ENCODE data around the gene MAMSTR. TPM values are rescaled to one million over a fixed set of nuclear protein-coding genes. Genes with fewer than 3 reads are reported as not detected.
A peak's percentile ranks its signal among the peaks of the same experiment; 100 is the strongest.

Gene MAMSTR
- total and polyA plus RNA-seq, 9 of the 15 experiments (the other 6 are each of a cell fraction or from before 2014, with no cell fraction given): 0.08 to 1.00 (median 0.40) TPM; not detected in 1

GRCh38 chr19:48741129-48741999 is 21.8 kb upstream of the MAMSTR start:
- DNase-seq (ENCODE audit: extremely low read depth in 1 of 4, low spot score in 3 of 4) (peak; percentile 89 to 96 (median 93)), ATAC-seq (peak; percentile 73), FAIRE-seq (peak; percentile 97)
- ChIA-PET POLR2A (interaction anchor here (0.6 to 0.7 kb wide), 5 partner anchors 43 to 140 kb away, joined by 3 to 4 read pairs (median 3); partner anchors contain the start of gene CA11), CTCF (ENCODE audit: low intra/inter-chr PET ratio) (interaction anchor here (0.6 kb wide), 2 partner anchors 103 to 196 kb away, joined by 3 read pairs; no protein-coding TSS in a partner anchor)
- Histone ChIP-seq H3K4me1 (replicated peaks in 1 of 2; ENCODE audit: control insufficient read depth in 2 of 2, insufficient read depth in 2 of 2, low read length in 2 of 2) (peaks cover 47 to 53% of the 10 kb centered on the region in 2 experiments), H3K9me3 (replicated peaks; ENCODE audit: control insufficient read depth, insufficient read depth, low read depth, low read length) (no peaks in the 10 kb centered on the region), H3K36me3 (ENCODE audit: control insufficient read depth, insufficient read depth, low read length) (no peaks in the 10 kb centered on the region), H3K27ac (ENCODE audit: extremely low read depth, low read depth, low read length) (peak overlapping the region; percentile 82), H3K9me1 (ENCODE audit: control insufficient read depth, insufficient read depth, low read length) (peaks cover 3% of the 10 kb centered on the region), H3K27me3 (ENCODE audit: control insufficient read depth in 2 of 2, insufficient read depth in 2 of 2, low read length in 2 of 2) (no peaks in the 10 kb centered on the region), H3K9ac (ENCODE audit: insufficient read depth in 1 of 2, low read depth in 2 of 2, low read length in 2 of 2) (peak overlapping the region; percentile 71 to 95), H4K20me1 (replicated peaks; ENCODE audit: control insufficient read depth, insufficient read depth, low read length) (no peaks in the 10 kb centered on the region), H3K79me2 (ENCODE audit: control insufficient read depth, insufficient read depth, low read length) (peaks cover 8% of the 10 kb centered on the region; the same call in 2 of the 3 replicates), H3K4me3 (peak overlapping the region; percentile 13), H2AFZ (ENCODE audit: low read depth, low read length) (peak overlapping the region; percentile 77), H3K4me2 (ENCODE audit: insufficient read depth, low read length) (peak overlapping the region; percentile 89)
- BruUV-seq (replicated peaks): no TSS peak
- in situ Hi-C loops (cut with MboI) (loop anchor here (5.0 kb wide), 1 partner anchor 94 kb away; the partner anchor contains the start of gene CA11), intact Hi-C loops (cut with micrococcal nuclease) (loop anchor here (2.0 kb wide), 1 partner anchor 39 kb away; no protein-coding TSS in a partner anchor)
- WGBS (ENCODE audit: insufficient coverage, low coverage, missing lambda C conversion rate): 2% methylated on average over 35 of the region's 35 CpGs
- TF ChIP-seq TEAD1 (CRISPR knock-in tag; IDR thresholded peaks at IDR 0.05) (no peak), ZNF398 (CRISPR knock-in tag; IDR thresholded peaks at IDR 0.05) (no peak), MBD2 (IDR thresholded peaks at IDR 0.05; ENCODE audit: borderline replicate concordance, low read depth) (no peak), CREBBP (IDR thresholded peaks at IDR 0.05; ENCODE audit: low read depth, low read length) (no peak), HNRNPK (IDR thresholded peaks at IDR 0.05; ENCODE audit: low read depth, low read length, poor library complexity, severe bottlenecking) (no peak), PHF21A (IDR thresholded peaks at IDR 0.05; ENCODE audit: borderline replicate concordance, low read depth) (no peak), GTF2E2 (tag; IDR thresholded peaks at IDR 0.05) (no peak), HDAC3 (IDR thresholded peaks at IDR 0.05; ENCODE audit: borderline replicate concordance, partially characterized antibody) (no peak), RCOR1 (IDR thresholded peaks at IDR 0.05; ENCODE audit: borderline replicate concordance in 1 of 2, low read depth in 2 of 2, low read length in 2 of 2) (0 out of 4 replicates have a peak, but pooled peaks of 1 of the 2 experiments have one; percentile 10), CTBP1 (IDR thresholded peaks at IDR 0.05; ENCODE audit: borderline replicate concordance) (peak; percentile 60), MIER1 (IDR thresholded peaks at IDR 0.05; ENCODE audit: low read depth) (no peak), ZNF449 (CRISPR knock-in tag; IDR thresholded peaks at IDR 0.05) (no peak), YY1 (IDR thresholded peaks at IDR 0.05; ENCODE audit: borderline replicate concordance in 1 of 3, control insufficient read depth in 1 of 3, extremely low read depth in 1 of 3, insufficient read depth in 3 of 3, insufficient read length in 1 of 3, insufficient replicate concordance in 2 of 3, low read depth in 1 of 3, low read length in 2 of 3) (peak in 2 of 3 experiments; percentile 15 to 33), CBFA2T3 (IDR thresholded peaks at IDR 0.05) (peak; percentile 52), ARHGAP35 (IDR thresholded peaks at IDR 0.05; ENCODE audit: partially characterized antibody) (no peak), KDM2B (CRISPR knock-in tag; IDR thresholded peaks at IDR 0.05) (no peak), CBFA2T2 (conservative IDR thresholded peaks at IDR 0.05) (no peak), HMG20B (CRISPR knock-in tag; IDR thresholded peaks at IDR 0.05) (no peak)

Data from K562 (cell line).